ENCODE data around the gene FFAR4.

DNA sequence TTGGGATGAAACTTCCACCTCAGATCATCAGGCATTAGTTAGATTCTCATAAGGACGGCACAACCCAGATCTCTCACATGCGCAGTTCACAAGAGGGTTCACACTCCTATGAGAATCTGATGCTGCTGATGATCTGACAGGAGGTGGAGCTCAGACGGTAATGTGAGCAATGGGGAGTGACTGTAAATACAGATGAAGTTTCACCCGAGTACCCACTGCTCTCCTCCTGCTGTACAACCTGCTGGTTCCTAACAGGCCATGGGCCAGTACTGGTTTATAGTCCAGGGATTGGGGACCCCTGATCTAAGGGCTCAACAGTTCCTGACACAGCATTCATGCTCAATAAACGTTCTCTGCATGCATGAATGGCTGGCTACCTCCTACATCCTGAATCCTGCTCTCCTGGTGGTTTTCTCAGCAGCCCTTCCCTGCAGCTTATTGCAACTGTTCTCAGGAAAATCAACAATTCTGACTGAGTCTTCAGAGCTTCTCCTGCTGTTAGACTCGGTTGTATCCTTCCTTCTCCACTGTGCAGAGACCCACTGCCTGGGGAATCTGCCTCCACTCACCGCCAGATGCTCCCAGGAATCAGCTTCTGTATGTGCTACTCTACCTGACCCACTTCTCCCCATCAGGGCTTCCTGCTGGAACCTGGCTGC, 63.3 kb downstream of the FFAR4 start:
- TF ChIP-seq, protein P1, sequence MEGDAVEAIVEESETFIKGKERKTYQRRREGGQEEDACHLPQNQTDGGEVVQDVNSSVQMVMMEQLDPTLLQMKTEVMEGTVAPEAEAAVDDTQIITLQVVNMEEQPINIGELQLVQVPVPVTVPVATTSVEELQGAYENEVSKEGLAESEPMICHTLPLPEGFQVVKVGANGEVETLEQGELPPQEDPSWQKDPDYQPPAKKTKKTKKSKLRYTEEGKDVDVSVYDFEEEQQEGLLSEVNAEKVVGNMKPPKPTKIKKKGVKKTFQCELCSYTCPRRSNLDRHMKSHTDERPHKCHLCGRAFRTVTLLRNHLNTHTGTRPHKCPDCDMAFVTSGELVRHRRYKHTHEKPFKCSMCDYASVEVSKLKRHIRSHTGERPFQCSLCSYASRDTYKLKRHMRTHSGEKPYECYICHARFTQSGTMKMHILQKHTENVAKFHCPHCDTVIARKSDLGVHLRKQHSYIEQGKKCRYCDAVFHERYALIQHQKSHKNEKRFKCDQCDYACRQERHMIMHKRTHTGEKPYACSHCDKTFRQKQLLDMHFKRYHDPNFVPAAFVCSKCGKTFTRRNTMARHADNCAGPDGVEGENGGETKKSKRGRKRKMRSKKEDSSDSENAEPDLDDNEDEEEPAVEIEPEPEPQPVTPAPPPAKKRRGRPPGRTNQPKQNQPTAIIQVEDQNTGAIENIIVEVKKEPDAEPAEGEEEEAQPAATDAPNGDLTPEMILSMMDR (IDR thresholded peaks at IDR 0.05; ENCODE audit: insufficient read depth, low read length), result no peak
- TF ChIP-seq POLR2AphosphoS5 (IDR thresholded peaks at IDR 0.05; ENCODE audit: low read depth) (no peak), GABPA (IDR thresholded peaks at IDR 0.05; ENCODE audit: low read depth) (no peak)
- TF ChIP-seq, protein P2, sequence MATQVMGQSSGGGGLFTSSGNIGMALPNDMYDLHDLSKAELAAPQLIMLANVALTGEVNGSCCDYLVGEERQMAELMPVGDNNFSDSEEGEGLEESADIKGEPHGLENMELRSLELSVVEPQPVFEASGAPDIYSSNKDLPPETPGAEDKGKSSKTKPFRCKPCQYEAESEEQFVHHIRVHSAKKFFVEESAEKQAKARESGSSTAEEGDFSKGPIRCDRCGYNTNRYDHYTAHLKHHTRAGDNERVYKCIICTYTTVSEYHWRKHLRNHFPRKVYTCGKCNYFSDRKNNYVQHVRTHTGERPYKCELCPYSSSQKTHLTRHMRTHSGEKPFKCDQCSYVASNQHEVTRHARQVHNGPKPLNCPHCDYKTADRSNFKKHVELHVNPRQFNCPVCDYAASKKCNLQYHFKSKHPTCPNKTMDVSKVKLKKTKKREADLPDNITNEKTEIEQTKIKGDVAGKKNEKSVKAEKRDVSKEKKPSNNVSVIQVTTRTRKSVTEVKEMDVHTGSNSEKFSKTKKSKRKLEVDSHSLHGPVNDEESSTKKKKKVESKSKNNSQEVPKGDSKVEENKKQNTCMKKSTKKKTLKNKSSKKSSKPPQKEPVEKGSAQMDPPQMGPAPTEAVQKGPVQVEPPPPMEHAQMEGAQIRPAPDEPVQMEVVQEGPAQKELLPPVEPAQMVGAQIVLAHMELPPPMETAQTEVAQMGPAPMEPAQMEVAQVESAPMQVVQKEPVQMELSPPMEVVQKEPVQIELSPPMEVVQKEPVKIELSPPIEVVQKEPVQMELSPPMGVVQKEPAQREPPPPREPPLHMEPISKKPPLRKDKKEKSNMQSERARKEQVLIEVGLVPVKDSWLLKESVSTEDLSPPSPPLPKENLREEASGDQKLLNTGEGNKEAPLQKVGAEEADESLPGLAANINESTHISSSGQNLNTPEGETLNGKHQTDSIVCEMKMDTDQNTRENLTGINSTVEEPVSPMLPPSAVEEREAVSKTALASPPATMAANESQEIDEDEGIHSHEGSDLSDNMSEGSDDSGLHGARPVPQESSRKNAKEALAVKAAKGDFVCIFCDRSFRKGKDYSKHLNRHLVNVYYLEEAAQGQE (IDR thresholded peaks at IDR 0.05; ENCODE audit: insufficient replicate concordance, low read depth), result no peak
